Left ventricle myocardium inferior (tissue), 1 donor: ENCODE measurements around the gene COL18A1. TPM values are rescaled to one million over a fixed set of nuclear protein-coding genes. Genes with fewer than 3 reads are reported as not detected.

Source experiments
- DNase-seq: peaks from one replicate; pipeline ENCODE4 v3.0.0-alpha.2; 2020
- H3K27ac ChIP-seq: fragments of 200-600 bp; replicated peaks from 2 replicates; pipeline ENCODE4 v1.8.0; 2021
- H3K27me3 ChIP-seq: fragments of 200-600 bp; 2 replicates; pipeline ENCODE4 v1.8.0; 2021; ENCODE audit warnings: low read depth
- H3K36me3 ChIP-seq: fragments of 200-600 bp; 2 replicates; pipeline ENCODE4 v1.8.0; 2021
- H3K4me1 ChIP-seq: fragments of 200-600 bp; 2 replicates; pipeline ENCODE4 v1.8.0; 2021
- H3K4me3 ChIP-seq: fragments of 200-600 bp; 2 replicates; pipeline ENCODE4 v1.8.0; 2021; ENCODE audit warnings: mild to moderate bottlenecking, moderate library complexity
- H3K9me3 ChIP-seq: fragments of 200-600 bp; replicated peaks from 2 replicates; pipeline ENCODE4 v1.8.0; 2021
- CTCF ChIP-seq: fragments of 200-600 bp; IDR thresholded peaks from 2 replicates; pipeline ENCODE4 v1.8.0; 2021; ENCODE audit warnings: antibody characterized with exemption, mild to moderate bottlenecking, borderline replicate concordance
- intact Hi-C: fragments of 100-400 bp; cut with micrococcal nuclease; formaldehyde crosslinking; loops from one replicate; pipeline ENCODE4 v1.11.0; 2022
- total RNA-seq: library from RNA; stranded (reverse); fragmentation: NEBNext Ultra II Directional; extraction: Animal tissue kit (Norgen Biotek cat#: 25700); gene quantifications from one replicate; pipeline ENCODE4 v1.2.1, GENCODE V29; 2021
- donor health status: DM: no; HTN: yes; CAD: no; lungs with severe emphysema.

COL18A1 gene
- total RNA-seq, 1 donor from 2014 or later = 66.5 TPM

GRCh38 chr21:45548711-45549491 lies 143.9 kb downstream of the COL18A1 start:
- Histone ChIP-seq H3K36me3 (no peaks in the 10 kb centered on the region), H3K4me3 (no peak overlapping the region), H3K4me1 (no peaks in the 10 kb centered on the region), H3K27ac (no peak overlapping the region), H3K9me3 (no peaks in the 10 kb centered on the region), H3K27me3 (peaks cover 23% of the 10 kb centered on the region)
- TF ChIP-seq CTCF = no peak
- intact Hi-C loops = no loop called here
- peak; percentile 2 for DNase-seq

GRCh38 chr21:45549626-45550463 lies 144.9 kb downstream of the COL18A1 start:
- Histone ChIP-seq H3K36me3 (no peaks in the 10 kb centered on the region), H3K27ac (no peak overlapping the region), H3K9me3 (no peaks in the 10 kb centered on the region), H3K4me1 (peaks cover 6% of the 10 kb centered on the region), H3K4me3 (no peak overlapping the region), H3K27me3 (peaks cover 23% of the 10 kb centered on the region)
- TF ChIP-seq CTCF = no peak
- intact Hi-C loops = no loop called here
- peak; percentile 17 for DNase-seq

- Histone ChIP-seq H3K4me1 (peaks cover 9% of the 10 kb centered on the region), H3K36me3 (no peaks in the 10 kb centered on the region), H3K27ac (no peak overlapping the region), H3K27me3 (peaks cover 23% of the 10 kb centered on the region), H3K9me3 (no peaks in the 10 kb centered on the region), H3K4me3 (no peak overlapping the region)
- peak; percentile 32 for DNase-seq
- no peak for TF ChIP-seq CTCF
- intact Hi-C loops = no loop called here
Observed at GRCh38 chr21:45550522-45551210, 145.7 kb downstream of the COL18A1 start.

- Histone ChIP-seq H3K27ac (no peak overlapping the region), H3K4me3 (no peak overlapping the region), H3K27me3 (peaks cover 23% of the 10 kb centered on the region), H3K36me3 (no peaks in the 10 kb centered on the region), H3K4me1 (peaks cover 14% of the 10 kb centered on the region), H3K9me3 (no peaks in the 10 kb centered on the region)
- intact Hi-C loops = no loop called here
- no peak for TF ChIP-seq CTCF
- peak; percentile 9 for DNase-seq
Observed at GRCh38 chr21:45551316-45551715, 146.4 kb downstream of the COL18A1 start.
